GM12878 (cell line): ENCODE measurements around the gene PLEKHA1.

Source experiments
- CREB1 ChIP-seq: IDR thresholded peaks from 2 replicates; pipeline ENCODE4 v1.6.1; 2012; ENCODE audit warnings: low read depth, mild to moderate bottlenecking, inconsistent platforms
- CTCF ChIP-seq, 3 experiments: IDR thresholded peaks in 2 of 3; conservative IDR thresholded peaks in 1 of 3; 2 replicates each; pipeline ENCODE4 v1.5.1; 2011; ENCODE audit warnings: low read depth in 3 of 3, low read length in 3 of 3, mild to moderate bottlenecking in 3 of 3, control low read depth in 2 of 3, moderate library complexity in 2 of 3, inconsistent platforms in 1 of 3, mixed read lengths in 1 of 3; ENCODE audit not compliant: control insufficient read depth in 2 of 3, insufficient read depth in 1 of 3; ENCODE audit errors: extremely low read depth in 1 of 3
- EZH2 ChIP-seq: IDR thresholded peaks from 2 replicates; pipeline ENCODE4 v1.6.1; 2012; ENCODE audit warnings: low read depth, mild to moderate bottlenecking, control low read depth, inconsistent platforms, low read length, borderline replicate concordance; ENCODE audit not compliant: control insufficient read depth
- GABPA ChIP-seq: IDR thresholded peaks from 2 replicates; pipeline ENCODE4 v1.6.1; 2014; ENCODE audit warnings: antibody characterized with exemption, low read depth, mild to moderate bottlenecking, inconsistent platforms
- GATAD2B ChIP-seq: fragments of 450-650 bp; conservative IDR thresholded peaks from 2 replicates; pipeline ENCODE4 v1.6.1; 2017; ENCODE audit warnings: low read depth, mild to moderate bottlenecking, moderate library complexity
- PML ChIP-seq: IDR thresholded peaks from 2 replicates; pipeline ENCODE4 v1.6.1; 2012; ENCODE audit warnings: low read length, inconsistent platforms
- YBX1 ChIP-seq: fragments of 450-650 bp; IDR thresholded peaks from 2 replicates; pipeline ENCODE4 v1.6.1; 2016; ENCODE audit warnings: antibody characterized with exemption

- TF ChIP-seq GABPA (no peak), EZH2 (no peak), GATAD2B (no peak), CREB1 (no peak), PML (no peak), YBX1 (no peak), CTCF (IDR thresholded peaks at IDR 0.05 in 2 of 3, conservative IDR thresholded peaks at IDR 0.05 in 1 of 3; ENCODE audit: control insufficient read depth in 2 of 3, extremely low read depth in 1 of 3, insufficient read depth in 1 of 3, low read depth in 3 of 3, low read length in 3 of 3) (no peak)
These were observed 25.6 kb upstream of the PLEKHA1 start for GRCh38 chr10:122348935-122349361.
